Endothelial cell (in vitro differentiated cells): ENCODE data around the gene DDX41. TPM values are rescaled to one million over a fixed set of nuclear protein-coding genes. Genes with fewer than 3 reads are reported as not detected.

ENCODE experiments used
- DNase-seq: peaks from one replicate; pipeline ENCODE4 v3.0.0; 2021; ENCODE audit warnings: low spot score
- H3K27ac Mint-ChIP-seq: one replicate; pipeline ENCODE4 v1.8.0; 2021; ENCODE audit warnings: mixed read lengths, inconsistent platforms; ENCODE audit not compliant: unreplicated experiment
- H3K27me3 Mint-ChIP-seq: one replicate; pipeline ENCODE4 v1.8.0; 2021; ENCODE audit warnings: mild to moderate bottlenecking, moderate library complexity, mixed read lengths, inconsistent platforms; ENCODE audit not compliant: unreplicated experiment
- H3K36me3 Mint-ChIP-seq: one replicate; pipeline ENCODE4 v1.8.0; 2021; ENCODE audit warnings: mild to moderate bottlenecking, low read depth, mixed read lengths, inconsistent platforms; ENCODE audit not compliant: unreplicated experiment
- H3K4me1 Mint-ChIP-seq: one replicate; pipeline ENCODE4 v1.8.0; 2021; ENCODE audit warnings: mild to moderate bottlenecking, mixed read lengths, inconsistent platforms; ENCODE audit not compliant: unreplicated experiment
- H3K4me3 Mint-ChIP-seq: one replicate; pipeline ENCODE4 v1.8.0; 2021; ENCODE audit warnings: mild to moderate bottlenecking, mixed read lengths, inconsistent platforms; ENCODE audit not compliant: unreplicated experiment
- H3K9me3 Mint-ChIP-seq: one replicate; pipeline ENCODE4 v1.8.0; 2021; ENCODE audit warnings: mixed read lengths, inconsistent platforms; ENCODE audit not compliant: unreplicated experiment
- CTCF ChIP-seq: fragments of 200-600 bp; sonication (generic); IDR thresholded peaks from one replicate; pipeline ENCODE4 v1.5.0; 2021; ENCODE audit warnings: antibody characterized with exemption; ENCODE audit not compliant: unreplicated experiment
- total RNA-seq: library from RNA; stranded (reverse); fragmentation: NEBNext Ultra II Directional; extraction: Animal tissue kit (Norgen Biotek cat#: 25700); gene quantifications from one replicate; pipeline ENCODE4 v1.2.1, GENCODE V29; 2021; ENCODE audit not compliant: unreplicated experiment

DDX41 gene
- total RNA-seq, 1 donor from 2014 or later = 125 TPM

- H3K4me1 Mint-ChIP-seq = peaks cover 35% of the 10 kb centered on the region
- DNase-seq = no peak
- no peak for TF ChIP-seq CTCF
- peak overlapping the region; percentile 82 for H3K4me3 Mint-ChIP-seq
- peaks cover 19% of the 10 kb centered on the region for H3K36me3 Mint-ChIP-seq
- H3K27me3 Mint-ChIP-seq = peaks cover 32% of the 10 kb centered on the region
- peak overlapping the region; percentile 53 for H3K27ac Mint-ChIP-seq
- H3K9me3 Mint-ChIP-seq = no peaks in the 10 kb centered on the region
Observed at GRCh38 chr5:177475563-177476427, 41.0 kb downstream of the DDX41 start.

GRCh38 chr5:177474846-177475562, 41.8 kb downstream of the DDX41 start:
- peaks cover 41% of the 10 kb centered on the region for H3K4me1 Mint-ChIP-seq
- TF ChIP-seq CTCF = no peak
- peak overlapping the region; percentile 53 for H3K27ac Mint-ChIP-seq
- peaks cover 24% of the 10 kb centered on the region for H3K36me3 Mint-ChIP-seq
- no peaks in the 10 kb centered on the region for H3K9me3 Mint-ChIP-seq
- peaks cover 36% of the 10 kb centered on the region for H3K27me3 Mint-ChIP-seq
- H3K4me3 Mint-ChIP-seq = peak overlapping the region; percentile 92
- DNase-seq = no peak

- peaks cover 18% of the 10 kb centered on the region for H3K36me3 Mint-ChIP-seq
- no peak for TF ChIP-seq CTCF
- DNase-seq = no peak
- peaks cover 30% of the 10 kb centered on the region for H3K27me3 Mint-ChIP-seq
- peaks cover 40% of the 10 kb centered on the region for H3K4me1 Mint-ChIP-seq
- peak overlapping the region; percentile 84 for H3K27ac Mint-ChIP-seq
- no peaks in the 10 kb centered on the region for H3K9me3 Mint-ChIP-seq
- H3K4me3 Mint-ChIP-seq = peak overlapping the region; percentile 92
Observed at GRCh38 chr5:177474002-177474476, 42.7 kb downstream of the DDX41 start.

- Mint-ChIP-seq H3K27ac (peak within 1 kb of the TSS; percentile 84), H3K4me1 (peaks cover 38% of the 10 kb centered on the region), H3K36me3 (peaks cover 20% of the 10 kb centered on the region), H3K9me3 (no peaks in the 10 kb centered on the region), H3K27me3 (peaks cover 29% of the 10 kb centered on the region), H3K4me3 (peak within 1 kb of the TSS; percentile 92)
- DNase-seq = peak; percentile 62
- no peak for TF ChIP-seq CTCF
Observed at GRCh38 chr5:177473443-177474001, 43.2 kb downstream of the DDX41 start, which contains the start of gene DBN1. Gene DBN1 (minus strand): TSS chr5:177473634. CDS start chr5:177473521, 113 bp downstream.
